Smooth muscle cell (in vitro differentiated cells): ENCODE data around the gene FOXN3. TPM values are rescaled to one million over a fixed set of nuclear protein-coding genes. Genes with fewer than 3 reads are reported as not detected.

Experiments used
- DNase-seq: peaks from one replicate; lab custom pipeline; 2025; ENCODE audit not compliant: unreplicated experiment; lab: John Stamatoyannopoulos, UW
- H2AFZ ChIP-seq: fragments of 200-600 bp; sonication (generic); 2 replicates; pipeline ENCODE4 v1.6.0; 2016; ENCODE audit warnings: antibody characterized with exemption, low read depth, mild to moderate bottlenecking
- H3F3A ChIP-seq: fragments of 200-600 bp; sonication (generic); 2 replicates; pipeline ENCODE4 v1.6.0; 2017; ENCODE audit warnings: antibody characterized with exemption, low read depth
- H3K27ac ChIP-seq: fragments of 200-600 bp; sonication (generic); 2 replicates; pipeline ENCODE4 v1.5.1; 2016; ENCODE audit warnings: low read depth, mild to moderate bottlenecking
- H3K27me3 ChIP-seq: fragments of 200-600 bp; sonication (generic); 2 replicates; pipeline ENCODE4 v1.6.1; 2016; ENCODE audit warnings: low read depth, mild to moderate bottlenecking
- H3K36me3 ChIP-seq: fragments of 200-600 bp; sonication (generic); 2 replicates; pipeline ENCODE4 v1.5.1; 2016; ENCODE audit warnings: low read depth
- H3K4me1 ChIP-seq: fragments of 200-600 bp; sonication (generic); 2 replicates; pipeline ENCODE4 v1.5.1; 2016; ENCODE audit warnings: low read depth
- H3K4me2 ChIP-seq: fragments of 200-600 bp; sonication (generic); 2 replicates; pipeline ENCODE4 v1.6.0; 2016; ENCODE audit warnings: mild to moderate bottlenecking
- H3K4me3 ChIP-seq: fragments of 200-600 bp; sonication (generic); 2 replicates; pipeline ENCODE4 v1.5.1; 2016; ENCODE audit warnings: mild to moderate bottlenecking
- H3K79me2 ChIP-seq: fragments of 200-600 bp; sonication (generic); 2 replicates; pipeline ENCODE4 v1.6.0; 2016; ENCODE audit warnings: low read depth, mild to moderate bottlenecking
- H3K9ac ChIP-seq: fragments of 200-600 bp; sonication (generic); 2 replicates; pipeline ENCODE4 v1.6.0; 2016; ENCODE audit warnings: low read depth
- H3K9me3 ChIP-seq: fragments of 200-600 bp; sonication (generic); replicated peaks from 2 replicates; pipeline ENCODE4 v1.5.1; 2016; ENCODE audit warnings: low read depth
- H4K20me1 ChIP-seq: fragments of 200-600 bp; sonication (generic); 2 replicates; pipeline ENCODE4 v1.6.0; 2016; ENCODE audit warnings: low read depth
- CTCF ChIP-seq: fragments of 200-600 bp; sonication (generic); IDR thresholded peaks from 2 replicates; pipeline ENCODE4 v1.5.1; 2017; ENCODE audit warnings: borderline replicate concordance, mild to moderate bottlenecking, antibody characterized with exemption; ENCODE audit not compliant: insufficient read depth, poor library complexity, severe bottlenecking
- WGBS: methylation state at CpG from one replicate; pipeline ENCODE4 v1.1.7; 2016; ENCODE audit warnings: low lambda C conversion rate; 5-methylcytosine and 5-hydroxymethylcytosine counted together
- polyA plus RNA-seq: library from polyadenylated mRNA; unstranded; fragments of >200 nt; fragmentation: Nextera tagmentation; extraction: Ambion mirVana; gene quantifications from 2 replicates; pipeline ENCODE4 v1.2.1, GENCODE V29; 2016
- total RNA-seq: library from RNA; depleted of rRNA; stranded (reverse); fragments of >200 nt; gene quantifications from 2 replicates; pipeline ENCODE4 v1.2.3, GENCODE V29; 2014

Gene FOXN3
- total and polyA plus RNA-seq, 2 experiments from 2014 or later: 24.5 to 31.5 TPM

DNA sequence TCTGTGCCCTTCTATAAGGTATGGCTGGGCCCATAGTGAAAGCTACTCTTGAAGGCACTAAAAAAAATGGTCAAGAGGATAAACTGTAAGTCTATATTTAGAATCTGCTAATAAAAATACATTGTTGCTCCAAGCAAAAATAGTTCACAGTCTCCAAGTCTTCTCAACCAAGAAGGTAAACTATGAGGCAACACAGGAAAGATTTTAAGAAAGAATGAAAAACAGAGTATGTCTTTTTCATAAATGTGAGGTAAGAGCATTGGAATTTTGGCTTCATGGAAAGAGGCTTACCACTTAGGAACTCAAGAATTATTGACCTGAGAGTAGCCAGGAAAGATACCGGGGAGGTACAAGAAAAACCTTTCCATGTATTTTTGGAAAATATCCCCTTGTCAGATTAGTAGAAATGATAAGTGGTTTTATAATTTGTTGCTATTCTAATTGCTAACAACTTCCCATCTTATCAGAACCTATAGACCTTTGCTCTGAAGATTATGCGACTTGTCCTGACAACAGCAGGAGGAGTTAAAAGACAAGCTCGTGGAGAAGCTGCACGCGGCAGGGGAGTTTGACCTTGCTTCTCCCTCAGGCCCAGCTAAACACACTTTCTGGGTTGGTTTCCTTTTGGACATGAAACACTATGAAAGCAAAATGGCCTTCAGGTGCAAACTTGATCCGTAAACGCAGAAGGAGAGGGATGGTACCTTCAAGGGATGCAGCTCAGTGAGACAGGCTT is 238.1 kb downstream of the FOXN3 start:
- H2AFZ ChIP-seq: no peak overlapping the region
- TF ChIP-seq CTCF: no peak
- no peak for DNase-seq

GRCh38 chr14:89178376-89178775 is 238.7 kb downstream of the FOXN3 start:
- Histone ChIP-seq H3K27me3 (no peaks in the 10 kb centered on the region), H3K4me3 (no peak overlapping the region), H3K9ac (no peak overlapping the region), H4K20me1 (no peaks in the 10 kb centered on the region), H3K79me2 (no peaks in the 10 kb centered on the region), H3F3A (no peaks in the 10 kb centered on the region), H3K36me3 (no peaks in the 10 kb centered on the region), H3K9me3 (no peaks in the 10 kb centered on the region), H3K27ac (no peak overlapping the region), H3K4me1 (no peaks in the 10 kb centered on the region), H2AFZ (no peak overlapping the region), H3K4me2 (no peak overlapping the region)
- DNase-seq: no peak
- TF ChIP-seq CTCF: no peak
- WGBS: 93% methylated on average over 2 of the region's 2 CpGs

More for the DNA sequence above, 238.1 kb downstream of the FOXN3 start:
- no peak overlapping the region for H3K9ac ChIP-seq
- H3K27ac ChIP-seq: no peak overlapping the region
- WGBS: 95% methylated on average over 7 of the region's 7 CpGs
- no peaks in the 10 kb centered on the region for H3K79me2 ChIP-seq
- H4K20me1 ChIP-seq: no peaks in the 10 kb centered on the region
- no peaks in the 10 kb centered on the region for H3K36me3 ChIP-seq
- no peaks in the 10 kb centered on the region for H3K4me1 ChIP-seq
- H3F3A ChIP-seq: no peaks in the 10 kb centered on the region
- H3K9me3 ChIP-seq: no peaks in the 10 kb centered on the region
- H3K27me3 ChIP-seq: no peaks in the 10 kb centered on the region
- H3K4me2 ChIP-seq: no peak overlapping the region
- H3K4me3 ChIP-seq: no peak overlapping the region

- WGBS: 85% methylated on average over 8 of the region's 8 CpGs
- Histone ChIP-seq H3K27me3 (no peaks in the 10 kb centered on the region), H3K79me2 (no peaks in the 10 kb centered on the region), H3K36me3 (peaks cover 8% of the 10 kb centered on the region), H3K9me3 (no peaks in the 10 kb centered on the region), H3K9ac (no peak overlapping the region), H3K4me3 (no peak overlapping the region), H2AFZ (no peak overlapping the region), H3K27ac (no peak overlapping the region), H3K4me1 (no peaks in the 10 kb centered on the region), H4K20me1 (no peaks in the 10 kb centered on the region), H3F3A (no peaks in the 10 kb centered on the region), H3K4me2 (no peak overlapping the region)
- DNase-seq: no peak
- no peak for TF ChIP-seq CTCF
These were observed 240.9 kb downstream of the FOXN3 start for GRCh38 chr14:89175881-89176799.
